Endothelial cell (in vitro differentiated cells): Measurements from ENCODE around the gene ITPR2. TPM values are rescaled to one million over a fixed set of nuclear protein-coding genes. Genes with fewer than 3 reads are reported as not detected.

Experiments used
- DNase-seq: peaks from one replicate; pipeline ENCODE4 v3.0.0; 2021; ENCODE audit warnings: low spot score
- H3K27ac Mint-ChIP-seq: one replicate; pipeline ENCODE4 v1.8.0; 2021; ENCODE audit warnings: mixed read lengths, inconsistent platforms; ENCODE audit not compliant: unreplicated experiment
- H3K27me3 Mint-ChIP-seq: one replicate; pipeline ENCODE4 v1.8.0; 2021; ENCODE audit warnings: mild to moderate bottlenecking, moderate library complexity, mixed read lengths, inconsistent platforms; ENCODE audit not compliant: unreplicated experiment
- H3K36me3 Mint-ChIP-seq: one replicate; pipeline ENCODE4 v1.8.0; 2021; ENCODE audit warnings: mild to moderate bottlenecking, low read depth, mixed read lengths, inconsistent platforms; ENCODE audit not compliant: unreplicated experiment
- H3K4me1 Mint-ChIP-seq: one replicate; pipeline ENCODE4 v1.8.0; 2021; ENCODE audit warnings: mild to moderate bottlenecking, mixed read lengths, inconsistent platforms; ENCODE audit not compliant: unreplicated experiment
- H3K4me3 Mint-ChIP-seq: one replicate; pipeline ENCODE4 v1.8.0; 2021; ENCODE audit warnings: mild to moderate bottlenecking, mixed read lengths, inconsistent platforms; ENCODE audit not compliant: unreplicated experiment
- H3K9me3 Mint-ChIP-seq: one replicate; pipeline ENCODE4 v1.8.0; 2021; ENCODE audit warnings: mixed read lengths, inconsistent platforms; ENCODE audit not compliant: unreplicated experiment
- total RNA-seq: library from RNA; stranded (reverse); fragmentation: NEBNext Ultra II Directional; extraction: Animal tissue kit (Norgen Biotek cat#: 25700); gene quantifications from one replicate; pipeline ENCODE4 v1.2.1, GENCODE V29; 2021; ENCODE audit not compliant: unreplicated experiment
- TF ChIP-seq, protein P1 (sequence below): fragments of 200-600 bp; sonication (generic); IDR thresholded peaks from one replicate; pipeline ENCODE4 v1.5.0; 2021; ENCODE audit warnings: antibody characterized with exemption; ENCODE audit not compliant: unreplicated experiment

ITPR2 gene
- total RNA-seq, 1 donor from 2014 or later = 33.8 TPM

DNA sequence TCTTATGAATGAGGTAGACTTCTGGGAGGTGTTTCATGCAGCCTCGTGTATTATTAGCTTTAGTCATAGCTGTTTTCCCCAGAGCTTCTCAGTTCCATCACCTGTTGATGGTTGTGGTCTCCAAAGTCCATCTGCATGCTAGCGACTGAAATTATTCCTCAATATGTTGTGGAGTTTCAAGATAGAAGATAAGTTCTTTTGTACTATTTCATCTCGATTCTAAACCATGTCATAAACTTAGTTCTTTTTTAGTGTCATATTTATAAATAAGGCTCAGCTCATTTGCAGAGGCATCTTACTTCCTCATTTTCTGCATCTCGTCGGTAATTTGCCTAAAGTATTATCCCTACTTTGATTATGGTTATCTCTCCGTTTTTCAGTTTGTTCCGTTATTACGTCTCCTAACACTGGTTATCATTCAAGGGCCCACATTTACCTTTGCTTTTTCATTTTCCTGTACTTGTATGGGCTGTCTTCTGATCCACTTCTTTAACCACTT is 119.1 kb downstream of the ITPR2 start:
- Mint-ChIP-seq H3K4me1 (peaks cover 4% of the 10 kb centered on the region), H3K4me3 (no peak overlapping the region), H3K27me3 (peaks cover 2% of the 10 kb centered on the region), H3K9me3 (no peaks in the 10 kb centered on the region), H3K36me3 (peaks cover 9% of the 10 kb centered on the region), H3K27ac (no peak overlapping the region)
- DNase-seq = no peak
- TF ChIP-seq, protein P1, sequence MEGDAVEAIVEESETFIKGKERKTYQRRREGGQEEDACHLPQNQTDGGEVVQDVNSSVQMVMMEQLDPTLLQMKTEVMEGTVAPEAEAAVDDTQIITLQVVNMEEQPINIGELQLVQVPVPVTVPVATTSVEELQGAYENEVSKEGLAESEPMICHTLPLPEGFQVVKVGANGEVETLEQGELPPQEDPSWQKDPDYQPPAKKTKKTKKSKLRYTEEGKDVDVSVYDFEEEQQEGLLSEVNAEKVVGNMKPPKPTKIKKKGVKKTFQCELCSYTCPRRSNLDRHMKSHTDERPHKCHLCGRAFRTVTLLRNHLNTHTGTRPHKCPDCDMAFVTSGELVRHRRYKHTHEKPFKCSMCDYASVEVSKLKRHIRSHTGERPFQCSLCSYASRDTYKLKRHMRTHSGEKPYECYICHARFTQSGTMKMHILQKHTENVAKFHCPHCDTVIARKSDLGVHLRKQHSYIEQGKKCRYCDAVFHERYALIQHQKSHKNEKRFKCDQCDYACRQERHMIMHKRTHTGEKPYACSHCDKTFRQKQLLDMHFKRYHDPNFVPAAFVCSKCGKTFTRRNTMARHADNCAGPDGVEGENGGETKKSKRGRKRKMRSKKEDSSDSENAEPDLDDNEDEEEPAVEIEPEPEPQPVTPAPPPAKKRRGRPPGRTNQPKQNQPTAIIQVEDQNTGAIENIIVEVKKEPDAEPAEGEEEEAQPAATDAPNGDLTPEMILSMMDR = no peak

DNA sequence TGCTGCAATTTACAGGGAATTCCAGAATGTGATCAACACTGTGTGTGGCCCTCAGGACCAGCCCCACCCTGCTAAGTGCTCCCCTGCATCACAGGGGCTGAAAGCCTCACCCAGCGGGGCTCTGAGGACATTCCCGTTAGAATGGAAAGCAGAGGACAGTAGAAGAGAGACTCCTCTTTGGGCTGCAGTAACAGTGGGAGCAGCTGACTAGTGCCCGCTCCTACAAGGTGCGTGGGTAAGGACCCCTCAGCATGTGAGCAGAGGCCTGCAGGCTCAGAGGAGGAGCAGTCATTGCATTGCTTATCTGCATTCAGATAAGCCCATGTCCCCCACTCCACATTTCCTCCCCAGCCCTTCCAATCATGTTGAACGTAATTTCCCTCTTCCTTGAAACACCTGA is 120.1 kb downstream of the ITPR2 start:
- H3K27ac Mint-ChIP-seq = no peak overlapping the region
- DNase-seq = no peak
- H3K36me3 Mint-ChIP-seq = peaks cover 14% of the 10 kb centered on the region
- no peak overlapping the region for H3K4me3 Mint-ChIP-seq
- TF ChIP-seq, protein P1 = no peak
- H3K9me3 Mint-ChIP-seq = no peaks in the 10 kb centered on the region
- peaks cover 2% of the 10 kb centered on the region for H3K27me3 Mint-ChIP-seq
- peaks cover 4% of the 10 kb centered on the region for H3K4me1 Mint-ChIP-seq

DNA sequence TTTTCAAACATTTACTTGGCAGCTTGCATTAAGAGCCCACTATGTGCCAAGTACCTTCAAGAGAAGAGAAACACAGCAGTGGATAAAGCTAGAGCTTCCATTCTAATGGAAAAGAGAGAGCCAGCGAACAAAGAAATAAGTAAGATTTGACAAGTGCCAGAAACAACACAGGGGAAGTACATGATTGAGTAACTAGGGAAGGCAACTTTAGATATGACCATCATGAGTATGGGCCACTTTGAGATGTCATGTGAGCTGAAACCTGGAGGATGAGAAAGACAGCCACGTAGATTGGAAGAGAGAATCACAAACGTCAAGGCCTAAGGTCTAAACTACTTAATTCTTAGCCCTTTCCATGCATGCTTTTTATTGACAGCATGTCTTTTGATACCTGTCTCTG is 121.4 kb downstream of the ITPR2 start:
- DNase-seq = no peak

DNA sequence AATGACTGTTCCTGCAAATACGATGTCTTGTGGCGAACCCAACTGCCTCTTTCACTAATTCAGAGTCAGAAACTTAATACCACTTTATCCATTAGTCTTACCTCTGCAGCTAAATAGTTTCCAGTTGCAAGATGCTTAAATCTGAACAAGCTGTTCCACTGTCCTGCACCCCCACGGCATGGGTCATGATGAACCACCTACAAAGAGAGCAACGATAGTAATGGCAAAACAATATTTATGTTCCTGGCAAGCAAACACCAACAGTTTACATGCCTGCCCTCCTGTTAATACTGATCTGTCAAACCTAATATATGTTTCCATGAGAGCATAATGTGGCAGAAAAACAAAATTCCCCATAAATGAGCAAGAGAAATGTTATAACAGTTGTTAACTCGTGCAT is 121.9 kb downstream of the ITPR2 start:
- no peaks in the 10 kb centered on the region for H3K9me3 Mint-ChIP-seq
- no peak for DNase-seq
- H3K36me3 Mint-ChIP-seq = peaks cover 14% of the 10 kb centered on the region
- no peak overlapping the region for H3K4me3 Mint-ChIP-seq
- TF ChIP-seq, protein P1 = no peak
- H3K4me1 Mint-ChIP-seq = peaks cover 4% of the 10 kb centered on the region
- peaks cover 2% of the 10 kb centered on the region for H3K27me3 Mint-ChIP-seq
- no peak overlapping the region for H3K27ac Mint-ChIP-seq

More for the DNA sequence above, 121.4 kb downstream of the ITPR2 start:
- H3K27ac Mint-ChIP-seq = no peak overlapping the region
- H3K27me3 Mint-ChIP-seq = peaks cover 2% of the 10 kb centered on the region
- H3K4me1 Mint-ChIP-seq = peaks cover 4% of the 10 kb centered on the region
- no peak overlapping the region for H3K4me3 Mint-ChIP-seq
- H3K36me3 Mint-ChIP-seq = peaks cover 14% of the 10 kb centered on the region
- TF ChIP-seq, protein P1 = no peak
- H3K9me3 Mint-ChIP-seq = no peaks in the 10 kb centered on the region

DNA sequence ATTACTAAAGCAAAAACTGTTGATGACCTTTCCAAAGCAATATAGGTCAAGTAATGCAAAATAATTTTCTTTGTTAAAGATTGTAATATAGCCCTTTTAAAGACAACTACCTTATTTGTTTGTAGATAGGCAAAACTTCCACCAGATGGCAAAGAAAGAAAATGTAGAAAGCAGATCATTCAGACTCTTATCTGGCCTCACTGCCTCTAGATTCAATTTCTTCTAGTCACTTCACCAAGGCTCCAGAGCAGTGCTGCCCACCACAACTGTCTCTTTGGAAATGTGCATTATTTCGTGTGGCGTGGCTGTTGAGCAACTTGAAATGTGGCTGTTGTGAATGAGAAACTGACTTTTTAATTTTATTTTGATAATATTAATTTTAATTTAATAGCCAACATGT is 127.1 kb downstream of the ITPR2 start:
- Mint-ChIP-seq H3K27me3 (no peaks in the 10 kb centered on the region), H3K4me1 (no peaks in the 10 kb centered on the region), H3K27ac (no peak overlapping the region), H3K9me3 (no peaks in the 10 kb centered on the region), H3K4me3 (no peak overlapping the region), H3K36me3 (peaks cover 5% of the 10 kb centered on the region)
- TF ChIP-seq, protein P1 = no peak
- DNase-seq = no peak
